A549 (cell line): ENCODE data around the gene NPHP1. TPM values are rescaled to one million over a fixed set of nuclear protein-coding genes. Genes with fewer than 3 reads are reported as not detected.
A peak's percentile ranks its signal among the peaks of the same experiment; 100 is the strongest.

Experiments used
- ATAC-seq, 2 experiments: fragments of 200-7000 bp in 1 of 2; fragments of >200 bp in 1 of 2; cut with Nextera tagmentation in 1 of 2; cut with Tn5 transposase in 1 of 2; 3 replicates each; pipeline versions ENCODE4 v1.8.0 to v1.9.1; 2018 to 2020; ENCODE audit warnings: mild to moderate bottlenecking in 1 of 2, moderate library complexity in 1 of 2
- CTCF ChIA-PET: fragments of 300-600 bp; sonication (Branson Sonifier 250); formaldehyde crosslinking; extraction: SDS; loops from one replicate; lab custom pipeline; 2021; ENCODE audit warnings: antibody characterized with exemption, inconsistent platforms; lab: Yijun Ruan, JAX
- POLR2A ChIA-PET: fragments of 350-600 bp; formaldehyde crosslinking; extraction: SDS; loops from one replicate; lab custom pipeline; 2021; ENCODE audit warnings: antibody characterized with exemption, inconsistent platforms; lab: Yijun Ruan, JAX
- DNase-seq, 2 experiments: peaks; one replicate each; pipeline versions ENCODE4 v3.0.0 to v3.0.0-alpha.2; 2011 to 2016; ENCODE audit warnings: low read depth in 1 of 2, low spot score in 1 of 2
- FAIRE-seq: peaks from 2 replicates; lab custom pipeline; 2011; peaks lifted over from hg19 to GRCh38; lab: Jason Lieb, UNC
- H3K27ac ChIP-seq, 2 experiments: fragments of >200 bp; sonication (Bioruptor Twin); formaldehyde crosslinking; 3 replicates each; pipeline ENCODE4 v1.5.1; 2016 to 2017
- H3K4me1 ChIP-seq: fragments of >200 bp; sonication (Bioruptor Twin); formaldehyde crosslinking; 3 replicates; pipeline ENCODE4 v1.6.1; 2016
- H3K4me2 ChIP-seq: fragments of >200 bp; sonication (Bioruptor Twin); formaldehyde crosslinking; 3 replicates; pipeline ENCODE4 v1.6.1; 2016
- H3K4me3 ChIP-seq: fragments of >200 bp; sonication (Bioruptor Twin); formaldehyde crosslinking; 3 replicates; pipeline ENCODE4 v1.5.1; 2016
- H3K9me3 ChIP-seq: fragments of >200 bp; sonication (Bioruptor Twin); formaldehyde crosslinking; 3 replicates; pipeline ENCODE4 v1.6.1; 2016
- CBX2 ChIP-seq: fragments of 200-600 bp; sonication (generic); IDR thresholded peaks from 2 replicates; pipeline ENCODE4 v1.6.1; 2016; ENCODE audit warnings: low read depth, mild to moderate bottlenecking, borderline replicate concordance
- CBX8 ChIP-seq: fragments of 200-600 bp; sonication (generic); IDR thresholded peaks from 2 replicates; pipeline ENCODE4 v1.6.1; 2016
- EHF ChIP-seq: fragments of 250-450 bp; sonication (Bioruptor Pico); IDR thresholded peaks from 2 replicates; pipeline ENCODE4 v1.5.0; 2020; ENCODE audit warnings: mild to moderate bottlenecking
- EHMT2 ChIP-seq: fragments of 200-600 bp; sonication (generic); IDR thresholded peaks from 2 replicates; pipeline ENCODE4 v1.6.1; 2016; ENCODE audit warnings: antibody characterized with exemption, low read depth, mild to moderate bottlenecking, moderate library complexity
- FOSL2 ChIP-seq, 2 experiments: fragments of 450-650 bp in 1 of 2; fragments of >200 bp in 1 of 2; sonication (Bioruptor Twin) in 1 of 2; formaldehyde crosslinking; IDR thresholded peaks; 2 replicates each; pipeline versions ENCODE4 v1.5.0 to v1.6.1; 2016 to 2020; ENCODE audit warnings: mild to moderate bottlenecking in 1 of 2, moderate library complexity in 1 of 2
- FOXS1 ChIP-seq: fragments of 250-450 bp; sonication (Bioruptor Pico); IDR thresholded peaks from 2 replicates; pipeline ENCODE4 v1.5.0; 2020; ENCODE audit warnings: mild to moderate bottlenecking, moderate library complexity
- GATA3 ChIP-seq: IDR thresholded peaks from 2 replicates; pipeline ENCODE4 v1.6.1; 2012; ENCODE audit warnings: borderline replicate concordance
- HDAC2 ChIP-seq: fragments of 200-600 bp; sonication (generic); IDR thresholded peaks from 2 replicates; pipeline ENCODE4 v1.6.1; 2016
- HEYL ChIP-seq: fragments of 250-450 bp; sonication (Bioruptor Pico); IDR thresholded peaks from 2 replicates; pipeline ENCODE4 v1.8.0; 2021; ENCODE audit warnings: mild to moderate bottlenecking, moderate library complexity
- KDM1A ChIP-seq: fragments of 200-600 bp; sonication (generic); IDR thresholded peaks from 2 replicates; pipeline ENCODE4 v1.6.1; 2016; ENCODE audit warnings: low read depth, mild to moderate bottlenecking
- KDM5A ChIP-seq: fragments of 200-600 bp; sonication (generic); IDR thresholded peaks from 2 replicates; pipeline ENCODE4 v1.6.1; 2016; ENCODE audit warnings: antibody characterized with exemption, mild to moderate bottlenecking
- MAFK ChIP-seq: fragments of 450-650 bp; IDR thresholded peaks from 2 replicates; pipeline ENCODE4 v1.6.1; 2014; ENCODE audit not compliant: partially characterized antibody
- MAZ ChIP-seq: fragments of 150-350 bp; IDR thresholded peaks from 2 replicates; pipeline ENCODE4 v1.6.1; 2014; ENCODE audit warnings: antibody characterized with exemption, low read depth, low read length, borderline replicate concordance
- NR3C1 ChIP-seq: fragments of >200 bp; sonication (Bioruptor Twin); formaldehyde crosslinking; IDR thresholded peaks from 3 replicates; pipeline ENCODE4 v1.6.1; 2017
- RFX5 ChIP-seq: fragments of 450-650 bp; IDR thresholded peaks from 2 replicates; pipeline ENCODE4 v1.7.1; 2014; ENCODE audit warnings: antibody characterized with exemption, mild to moderate bottlenecking, moderate library complexity
- SMC3 ChIP-seq: fragments of >200 bp; sonication (Bioruptor Twin); formaldehyde crosslinking; IDR thresholded peaks from 3 replicates; pipeline ENCODE4 v1.6.1; 2018; ENCODE audit warnings: inconsistent platforms
- SREBF2 ChIP-seq: fragments of 450-650 bp; IDR thresholded peaks from 2 replicates; pipeline ENCODE4 v1.6.1; 2014; ENCODE audit warnings: mild to moderate bottlenecking, moderate library complexity
- TFCP2L1 ChIP-seq: fragments of 250-450 bp; sonication (Bioruptor Pico); IDR thresholded peaks from 2 replicates; pipeline ENCODE4 v1.5.0; 2021; ENCODE audit warnings: mild to moderate bottlenecking
- ZC3H11A ChIP-seq: fragments of 450-650 bp; IDR thresholded peaks from 2 replicates; pipeline ENCODE4 v1.6.1; 2014; ENCODE audit warnings: antibody characterized with exemption, mild to moderate bottlenecking
- ZNF302 ChIP-seq: fragments of 250-450 bp; sonication (Bioruptor Pico); IDR thresholded peaks from 2 replicates; pipeline ENCODE4 v1.9.0; 2021; ENCODE audit warnings: inconsistent platforms, mild to moderate bottlenecking, moderate library complexity
- ZSCAN20 ChIP-seq: fragments of 250-450 bp; sonication (Bioruptor Pico); IDR thresholded peaks from 2 replicates; pipeline ENCODE4 v1.8.0; 2022; ENCODE audit warnings: mild to moderate bottlenecking, moderate library complexity
- WGBS: methylation state at CpG from one replicate; pipeline ENCODE4 v1.1.6; 2017; ENCODE audit errors: missing lambda C conversion rate; 5-methylcytosine and 5-hydroxymethylcytosine counted together
- polyA plus RNA-seq, 4 experiments: library from polyadenylated mRNA; depleted of rRNA in 3 of 4; stranded (reverse); fragments of >200 nt; fragmentation: RNase III in 1 of 4; extraction: RNeasy Plus Mini Kit Qiagen cat#74134 plus additional on column Dnase treatment in 1 of 4; gene quantifications; 2 replicates in 3 of 4; 3 replicates in 1 of 4; pipeline ENCODE4 v1.2.3, GENCODE V29; 2011 to 2017
- TF ChIP-seq, protein P1 (sequence below): fragments of 450-650 bp; IDR thresholded peaks from 2 replicates; pipeline ENCODE4 v1.6.1; 2014; ENCODE audit warnings: antibody characterized with exemption
- TF ChIP-seq, protein P2 (sequence below): fragments of >200 bp; sonication (Bioruptor Twin); formaldehyde crosslinking; IDR thresholded peaks from 2 replicates; pipeline ENCODE4 v1.6.1; 2016
- TF ChIP-seq, protein P3 (sequence below): fragments of 200-600 bp; sonication (generic); IDR thresholded peaks from 2 replicates; pipeline ENCODE4 v1.6.1; 2016; ENCODE audit warnings: antibody characterized with exemption, mild to moderate bottlenecking, moderate library complexity
- TF ChIP-seq, protein P4 (sequence below): fragments of >200 bp; sonication (Bioruptor Twin); formaldehyde crosslinking; IDR thresholded peaks from 3 replicates; pipeline ENCODE4 v1.5.1; 2016
- TF ChIP-seq, protein P5 (sequence below): IDR thresholded peaks from 2 replicates; pipeline ENCODE4 v1.6.1; 2012; ENCODE audit warnings: low read depth, borderline replicate concordance
- TF ChIP-seq, protein P6 (sequence below): IDR thresholded peaks from 2 replicates; pipeline ENCODE4 v1.6.1; 2012

NPHP1 gene
- polyA plus RNA-seq, 2 of the 4 experiments (the other 2 are of a cell fraction), result 8.4 to 15.4 TPM

DNA sequence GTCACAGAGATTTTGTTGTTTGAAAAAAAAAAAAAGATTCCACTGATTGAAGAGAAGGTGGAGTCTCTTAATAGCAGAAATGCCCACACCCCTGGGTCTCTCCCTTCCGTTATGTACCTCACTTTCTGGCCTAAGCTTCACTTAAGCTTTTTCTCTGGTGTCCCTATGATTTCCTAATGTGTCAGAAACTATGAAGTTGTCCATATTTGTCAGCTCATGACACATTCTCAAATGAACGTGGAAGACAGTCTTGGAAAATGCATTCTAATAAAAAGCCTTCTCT lies 83.8 kb downstream of the NPHP1 start:
- DNase-seq (no peak), FAIRE-seq (no peak), ATAC-seq (no peak)
- TF ChIP-seq MAZ, result no peak
- no peak for TF ChIP-seq CBX8
- TF ChIP-seq MAFK, result no peak
- TF ChIP-seq, protein P1, sequence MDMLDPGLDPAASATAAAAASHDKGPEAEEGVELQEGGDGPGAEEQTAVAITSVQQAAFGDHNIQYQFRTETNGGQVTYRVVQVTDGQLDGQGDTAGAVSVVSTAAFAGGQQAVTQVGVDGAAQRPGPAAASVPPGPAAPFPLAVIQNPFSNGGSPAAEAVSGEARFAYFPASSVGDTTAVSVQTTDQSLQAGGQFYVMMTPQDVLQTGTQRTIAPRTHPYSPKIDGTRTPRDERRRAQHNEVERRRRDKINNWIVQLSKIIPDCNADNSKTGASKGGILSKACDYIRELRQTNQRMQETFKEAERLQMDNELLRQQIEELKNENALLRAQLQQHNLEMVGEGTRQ, result no peak
- TF ChIP-seq ZNF302, result no peak
- TF ChIP-seq SREBF2, result no peak
- no peak for TF ChIP-seq SMC3
- TF ChIP-seq KDM5A, result no peak
- no peak for TF ChIP-seq CBX2
- TF ChIP-seq, protein P2, sequence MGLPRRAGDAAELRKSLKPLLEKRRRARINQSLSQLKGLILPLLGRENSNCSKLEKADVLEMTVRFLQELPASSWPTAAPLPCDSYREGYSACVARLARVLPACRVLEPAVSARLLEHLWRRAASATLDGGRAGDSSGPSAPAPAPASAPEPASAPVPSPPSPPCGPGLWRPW, result no peak
- TF ChIP-seq GATA3, result no peak
- TF ChIP-seq, protein P3, sequence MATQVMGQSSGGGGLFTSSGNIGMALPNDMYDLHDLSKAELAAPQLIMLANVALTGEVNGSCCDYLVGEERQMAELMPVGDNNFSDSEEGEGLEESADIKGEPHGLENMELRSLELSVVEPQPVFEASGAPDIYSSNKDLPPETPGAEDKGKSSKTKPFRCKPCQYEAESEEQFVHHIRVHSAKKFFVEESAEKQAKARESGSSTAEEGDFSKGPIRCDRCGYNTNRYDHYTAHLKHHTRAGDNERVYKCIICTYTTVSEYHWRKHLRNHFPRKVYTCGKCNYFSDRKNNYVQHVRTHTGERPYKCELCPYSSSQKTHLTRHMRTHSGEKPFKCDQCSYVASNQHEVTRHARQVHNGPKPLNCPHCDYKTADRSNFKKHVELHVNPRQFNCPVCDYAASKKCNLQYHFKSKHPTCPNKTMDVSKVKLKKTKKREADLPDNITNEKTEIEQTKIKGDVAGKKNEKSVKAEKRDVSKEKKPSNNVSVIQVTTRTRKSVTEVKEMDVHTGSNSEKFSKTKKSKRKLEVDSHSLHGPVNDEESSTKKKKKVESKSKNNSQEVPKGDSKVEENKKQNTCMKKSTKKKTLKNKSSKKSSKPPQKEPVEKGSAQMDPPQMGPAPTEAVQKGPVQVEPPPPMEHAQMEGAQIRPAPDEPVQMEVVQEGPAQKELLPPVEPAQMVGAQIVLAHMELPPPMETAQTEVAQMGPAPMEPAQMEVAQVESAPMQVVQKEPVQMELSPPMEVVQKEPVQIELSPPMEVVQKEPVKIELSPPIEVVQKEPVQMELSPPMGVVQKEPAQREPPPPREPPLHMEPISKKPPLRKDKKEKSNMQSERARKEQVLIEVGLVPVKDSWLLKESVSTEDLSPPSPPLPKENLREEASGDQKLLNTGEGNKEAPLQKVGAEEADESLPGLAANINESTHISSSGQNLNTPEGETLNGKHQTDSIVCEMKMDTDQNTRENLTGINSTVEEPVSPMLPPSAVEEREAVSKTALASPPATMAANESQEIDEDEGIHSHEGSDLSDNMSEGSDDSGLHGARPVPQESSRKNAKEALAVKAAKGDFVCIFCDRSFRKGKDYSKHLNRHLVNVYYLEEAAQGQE, result no peak
- no peak for TF ChIP-seq EHF (CRISPR knock-in tag)
- no peak for TF ChIP-seq EHMT2
- no peak for TF ChIP-seq NR3C1
- TF ChIP-seq, protein P4, sequence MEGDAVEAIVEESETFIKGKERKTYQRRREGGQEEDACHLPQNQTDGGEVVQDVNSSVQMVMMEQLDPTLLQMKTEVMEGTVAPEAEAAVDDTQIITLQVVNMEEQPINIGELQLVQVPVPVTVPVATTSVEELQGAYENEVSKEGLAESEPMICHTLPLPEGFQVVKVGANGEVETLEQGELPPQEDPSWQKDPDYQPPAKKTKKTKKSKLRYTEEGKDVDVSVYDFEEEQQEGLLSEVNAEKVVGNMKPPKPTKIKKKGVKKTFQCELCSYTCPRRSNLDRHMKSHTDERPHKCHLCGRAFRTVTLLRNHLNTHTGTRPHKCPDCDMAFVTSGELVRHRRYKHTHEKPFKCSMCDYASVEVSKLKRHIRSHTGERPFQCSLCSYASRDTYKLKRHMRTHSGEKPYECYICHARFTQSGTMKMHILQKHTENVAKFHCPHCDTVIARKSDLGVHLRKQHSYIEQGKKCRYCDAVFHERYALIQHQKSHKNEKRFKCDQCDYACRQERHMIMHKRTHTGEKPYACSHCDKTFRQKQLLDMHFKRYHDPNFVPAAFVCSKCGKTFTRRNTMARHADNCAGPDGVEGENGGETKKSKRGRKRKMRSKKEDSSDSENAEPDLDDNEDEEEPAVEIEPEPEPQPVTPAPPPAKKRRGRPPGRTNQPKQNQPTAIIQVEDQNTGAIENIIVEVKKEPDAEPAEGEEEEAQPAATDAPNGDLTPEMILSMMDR, result no peak
- no peak for TF ChIP-seq FOSL2 (IDR thresholded peaks at IDR 0.05)
- TF ChIP-seq FOSL2 (CRISPR knock-in tag; IDR thresholded peaks at IDR 0.05), result no peak
- H3K27ac ChIP-seq, result peak overlapping the region in 1 of 2 experiments; percentile 12; a peak in 1 of 6 replicates
- POLR2A ChIA-PET, result interaction anchor here (1.5 kb wide), 1 partner anchor 15 kb away, joined by 6 read pairs; no protein-coding TSS in a partner anchor
- peaks cover 9% of the 10 kb centered on the region for H3K4me1 ChIP-seq
- no peak overlapping the region for H3K4me3 ChIP-seq
- no peak overlapping the region for H3K4me2 ChIP-seq
- no peaks in the 10 kb centered on the region for H3K9me3 ChIP-seq
- CTCF ChIA-PET, result interaction anchor here (0.6 kb wide), 1 partner anchor 1518 kb away, joined by 3 read pairs; no protein-coding TSS in a partner anchor
- WGBS, result 87% methylated on average over 2 of the region's 2 CpGs

DNA sequence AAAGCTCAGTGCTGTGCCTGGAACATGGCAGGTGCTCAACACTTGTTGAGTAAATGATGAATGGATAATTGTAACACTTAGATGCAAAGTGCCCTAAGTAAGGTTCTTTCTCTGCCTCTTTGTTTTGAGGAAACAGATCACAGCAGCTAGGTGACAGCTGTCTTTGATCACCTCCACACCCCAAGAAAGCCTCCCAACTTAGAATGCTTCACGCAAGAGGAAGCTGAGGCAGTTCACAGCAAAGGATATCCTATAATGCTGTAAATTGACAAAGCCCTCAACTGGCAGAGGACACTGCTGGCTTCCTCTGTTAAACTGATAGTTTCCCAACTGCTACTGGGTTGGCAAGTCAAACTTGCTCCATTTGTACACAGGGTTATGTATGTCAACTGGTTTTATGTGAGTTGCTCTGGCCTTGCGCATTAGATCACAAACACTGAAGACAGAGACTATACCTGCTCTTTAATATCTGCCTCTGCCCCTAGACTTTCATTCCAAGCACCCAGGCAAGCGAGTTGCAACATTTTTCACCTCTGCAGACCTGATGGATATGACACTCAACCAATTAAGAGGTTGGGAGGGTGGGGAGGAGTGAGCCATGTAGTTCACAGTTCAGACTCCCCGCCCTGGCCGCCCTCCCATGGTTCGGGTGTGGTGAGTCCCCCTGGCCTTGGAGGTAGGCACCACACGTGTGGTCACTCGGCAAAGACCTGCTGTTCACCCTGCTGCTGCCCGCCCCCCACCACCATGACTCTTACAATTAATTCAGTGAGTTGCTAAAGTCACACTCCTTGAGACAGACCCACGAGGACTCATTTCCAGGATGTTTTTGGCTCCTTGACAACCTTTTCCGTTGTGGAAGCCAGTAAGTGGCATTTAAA lies 84.4 kb downstream of the NPHP1 start:
- ChIA-PET CTCF (interaction anchor here (0.6 kb wide), 1 partner anchor 1518 kb away, joined by 3 read pairs; no protein-coding TSS in a partner anchor), POLR2A (no interaction called here)
- no peak for ATAC-seq
- Histone ChIP-seq H3K4me1 (peaks cover 11% of the 10 kb centered on the region), H3K4me2 (no peak overlapping the region), H3K9me3 (no peaks in the 10 kb centered on the region), H3K27ac (peak overlapping the region in 1 of 2 experiments; percentile 12; a peak in 3 of 6 replicates), H3K4me3 (no peak overlapping the region)
- no peak for FAIRE-seq
- WGBS, result 74% methylated on average over 10 of the region's 11 CpGs
- DNase-seq, result no peak
- no peak for TF ChIP-seq GATA3
- TF ChIP-seq TFCP2L1 (CRISPR knock-in tag), result no peak
- TF ChIP-seq CBX8, result no peak
- TF ChIP-seq ZC3H11A, result no peak
- no peak for TF ChIP-seq FOXS1 (CRISPR knock-in tag)
- TF ChIP-seq, protein P5, sequence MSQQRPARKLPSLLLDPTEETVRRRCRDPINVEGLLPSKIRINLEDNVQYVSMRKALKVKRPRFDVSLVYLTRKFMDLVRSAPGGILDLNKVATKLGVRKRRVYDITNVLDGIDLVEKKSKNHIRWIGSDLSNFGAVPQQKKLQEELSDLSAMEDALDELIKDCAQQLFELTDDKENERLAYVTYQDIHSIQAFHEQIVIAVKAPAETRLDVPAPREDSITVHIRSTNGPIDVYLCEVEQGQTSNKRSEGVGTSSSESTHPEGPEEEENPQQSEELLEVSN, result no peak
- no peak for TF ChIP-seq RFX5
- no peak for TF ChIP-seq KDM1A
- TF ChIP-seq, protein P6, sequence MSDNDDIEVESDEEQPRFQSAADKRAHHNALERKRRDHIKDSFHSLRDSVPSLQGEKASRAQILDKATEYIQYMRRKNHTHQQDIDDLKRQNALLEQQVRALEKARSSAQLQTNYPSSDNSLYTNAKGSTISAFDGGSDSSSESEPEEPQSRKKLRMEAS, result no peak
- TF ChIP-seq, protein P4, result no peak
- no peak for TF ChIP-seq ZSCAN20 (CRISPR knock-in tag)
- TF ChIP-seq, protein P2, result no peak
- TF ChIP-seq HEYL, result no peak
- TF ChIP-seq HDAC2, result no peak
